Glomerular visceral epithelial cell (primary cell): ENCODE measurements around the gene CUX1.
"Not testable (repeated sequence)": the region's sequence is repeated elsewhere in the genome, so short reads cannot be mapped to it uniquely, and the experiment has no call there.

Experiments used
- DNase-seq: peaks from one replicate; pipeline ENCODE4 v3.0.0-alpha.2; 2016; ENCODE audit errors: extremely low spot score

Gene CUX1

GRCh38 chr7:102142433-102142832 lies 325.0 kb downstream of the CUX1 start:
- not testable (repeated sequence) for DNase-seq

GRCh38 chr7:102146122-102146521 lies 328.7 kb downstream of the CUX1 start:
- DNase-seq = no peak

GRCh38 chr7:102147008-102147407 lies 329.6 kb downstream of the CUX1 start:
- no peak for DNase-seq

GRCh38 chr7:102148799-102149198 lies 331.4 kb downstream of the CUX1 start:
- no peak for DNase-seq

GRCh38 chr7:102149416-102149815 lies 332.0 kb downstream of the CUX1 start:
- DNase-seq = no peak

GRCh38 chr7:102150266-102150665 lies 332.8 kb downstream of the CUX1 start:
- DNase-seq = no peak

GRCh38 chr7:102152672-102153598 lies 335.5 kb downstream of the CUX1 start:
- DNase-seq = peak; percentile 53

GRCh38 chr7:102153599-102153946 lies 336.1 kb downstream of the CUX1 start:
- no peak for DNase-seq

- no peak for DNase-seq
These were observed 337.0 kb downstream of the CUX1 start for GRCh38 chr7:102154425-102154824.

- no peak for DNase-seq
These were observed 338.5 kb downstream of the CUX1 start for GRCh38 chr7:102155821-102156441.

- no peak for DNase-seq
These were observed 339.4 kb downstream of the CUX1 start for GRCh38 chr7:102156867-102157266.

- DNase-seq = no peak
These were observed 347.7 kb downstream of the CUX1 start for GRCh38 chr7:102165136-102165535.

GRCh38 chr7:102167254-102167653 lies 349.8 kb downstream of the CUX1 start:
- no peak for DNase-seq

- DNase-seq = peak; percentile 74
These were observed 352.4 kb downstream of the CUX1 start for GRCh38 chr7:102169651-102170392.

- DNase-seq = no peak
These were observed 353.1 kb downstream of the CUX1 start for GRCh38 chr7:102170393-102170970.

- no peak for DNase-seq
These were observed 356.2 kb downstream of the CUX1 start for GRCh38 chr7:102173669-102174068.

GRCh38 chr7:102175423-102176170 lies 358.2 kb downstream of the CUX1 start:
- DNase-seq = no peak

GRCh38 chr7:102178410-102178809 lies 361.0 kb downstream of the CUX1 start:
- no peak for DNase-seq

- no peak for DNase-seq
These were observed 363.3 kb downstream of the CUX1 start for GRCh38 chr7:102180727-102181126.

- DNase-seq = no peak
These were observed 364.1 kb downstream of the CUX1 start for GRCh38 chr7:102181517-102181916.

GRCh38 chr7:102182016-102182415 lies 364.6 kb downstream of the CUX1 start:
- DNase-seq = no peak
